Measurements from ENCODE around the gene KCNH5. TPM values are rescaled to one million over a fixed set of nuclear protein-coding genes. Genes with fewer than 3 reads are reported as not detected.

The KCNH5 gene, protein sequence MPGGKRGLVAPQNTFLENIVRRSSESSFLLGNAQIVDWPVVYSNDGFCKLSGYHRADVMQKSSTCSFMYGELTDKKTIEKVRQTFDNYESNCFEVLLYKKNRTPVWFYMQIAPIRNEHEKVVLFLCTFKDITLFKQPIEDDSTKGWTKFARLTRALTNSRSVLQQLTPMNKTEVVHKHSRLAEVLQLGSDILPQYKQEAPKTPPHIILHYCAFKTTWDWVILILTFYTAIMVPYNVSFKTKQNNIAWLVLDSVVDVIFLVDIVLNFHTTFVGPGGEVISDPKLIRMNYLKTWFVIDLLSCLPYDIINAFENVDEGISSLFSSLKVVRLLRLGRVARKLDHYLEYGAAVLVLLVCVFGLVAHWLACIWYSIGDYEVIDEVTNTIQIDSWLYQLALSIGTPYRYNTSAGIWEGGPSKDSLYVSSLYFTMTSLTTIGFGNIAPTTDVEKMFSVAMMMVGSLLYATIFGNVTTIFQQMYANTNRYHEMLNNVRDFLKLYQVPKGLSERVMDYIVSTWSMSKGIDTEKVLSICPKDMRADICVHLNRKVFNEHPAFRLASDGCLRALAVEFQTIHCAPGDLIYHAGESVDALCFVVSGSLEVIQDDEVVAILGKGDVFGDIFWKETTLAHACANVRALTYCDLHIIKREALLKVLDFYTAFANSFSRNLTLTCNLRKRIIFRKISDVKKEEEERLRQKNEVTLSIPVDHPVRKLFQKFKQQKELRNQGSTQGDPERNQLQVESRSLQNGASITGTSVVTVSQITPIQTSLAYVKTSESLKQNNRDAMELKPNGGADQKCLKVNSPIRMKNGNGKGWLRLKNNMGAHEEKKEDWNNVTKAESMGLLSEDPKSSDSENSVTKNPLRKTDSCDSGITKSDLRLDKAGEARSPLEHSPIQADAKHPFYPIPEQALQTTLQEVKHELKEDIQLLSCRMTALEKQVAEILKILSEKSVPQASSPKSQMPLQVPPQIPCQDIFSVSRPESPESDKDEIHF
- under 0.01 and 0.19 TPM in 2 replicates for total RNA-seq

DNA sequence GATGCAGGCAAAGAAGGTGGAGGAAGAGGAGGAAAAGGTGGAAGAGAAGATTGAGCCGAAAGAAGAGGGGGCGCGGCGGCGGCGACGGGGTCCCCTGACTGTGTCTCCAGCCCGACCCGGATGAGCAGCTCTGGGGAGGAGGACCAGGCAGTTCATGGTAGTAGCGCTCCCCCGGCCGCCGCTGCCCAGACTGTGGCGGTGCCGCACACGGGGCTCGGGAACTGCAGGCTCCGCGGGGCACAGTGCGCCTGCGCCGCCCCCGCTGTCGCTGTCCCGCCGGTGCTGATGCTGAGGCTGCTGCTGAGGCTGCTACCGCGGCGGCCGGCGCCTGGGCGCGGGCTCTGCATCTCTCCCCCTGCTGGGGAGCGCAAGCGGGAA lies at the start of gene KCNH5:
Gene KCNH5, minus strand, starts transcription at position 225 of the 378 bp plus-strand sequence. CDS start 272 bp downstream, outside the sequence.

Other genes starting within 250 kb of the KCNH5 start
- gene RHOJ, start 159.0 kb upstream of the KCNH5 start, total RNA-seq: 2.8 and 13.6 TPM in 2 replicates